ENCODE measurements around the gene USP17L12.
"Not testable (repeated sequence)": the region's sequence is repeated elsewhere in the genome, so short reads cannot be mapped to it uniquely, and the experiment has no call there.

GRCh38 chr4:9230249-9230648 is 10.3 kb downstream of the USP17L12 start:
- not testable (repeated sequence) for TF ChIP-seq CTCF (IDR thresholded peaks at IDR 0.05; ENCODE audit: low read length); EZH2 (IDR thresholded peaks at IDR 0.05; ENCODE audit: borderline replicate concordance, low read length)

Data from OCI-LY1 (cell line).